ENCODE data around the gene BTN3A1.
A peak's percentile ranks its signal among the peaks of the same experiment; 100 is the strongest.

The BTN3A1 gene

GRCh38 chr6:26388441-26388840, 13.6 kb upstream of the BTN3A1 start:
- no peak overlapping the region for H3K4me3 ChIP-seq (ENCODE audit: low read depth, low read length)
- no peak for DNase-seq (ENCODE audit: low read depth)
- no peak for TF ChIP-seq CTCF (IDR thresholded peaks at IDR 0.05; ENCODE audit: insufficient read depth, low read depth, low read length, missing control alignments)

GRCh38 chr6:26389349-26389894, 12.7 kb upstream of the BTN3A1 start:
- H3K4me3 ChIP-seq (ENCODE audit: low read depth, low read length), result no peak overlapping the region
- DNase-seq (ENCODE audit: low read depth), result no peak
- TF ChIP-seq CTCF (IDR thresholded peaks at IDR 0.05; ENCODE audit: insufficient read depth, low read depth, low read length, missing control alignments), result no peak

- TF ChIP-seq CTCF (IDR thresholded peaks at IDR 0.05; ENCODE audit: insufficient read depth, low read depth, low read length, missing control alignments), result no peak
- H3K4me3 ChIP-seq (ENCODE audit: low read depth, low read length), result no peak overlapping the region
- DNase-seq (ENCODE audit: low read depth), result no peak
Observed at GRCh38 chr6:26390531-26390930, 11.5 kb upstream of the BTN3A1 start.

- no peak for DNase-seq (ENCODE audit: low read depth)
- H3K4me3 ChIP-seq (ENCODE audit: low read depth, low read length), result no peak overlapping the region
- no peak for TF ChIP-seq CTCF (IDR thresholded peaks at IDR 0.05; ENCODE audit: insufficient read depth, low read depth, low read length, missing control alignments)
Observed at GRCh38 chr6:26392932-26393636, 9.0 kb upstream of the BTN3A1 start.

GRCh38 chr6:26394289-26394688, 7.8 kb upstream of the BTN3A1 start:
- no peak overlapping the region for H3K4me3 ChIP-seq (ENCODE audit: low read depth, low read length)
- no peak for TF ChIP-seq CTCF (IDR thresholded peaks at IDR 0.05; ENCODE audit: insufficient read depth, low read depth, low read length, missing control alignments)
- DNase-seq (ENCODE audit: low read depth), result no peak

- H3K4me3 ChIP-seq (ENCODE audit: low read depth, low read length), result no peak overlapping the region
- DNase-seq (ENCODE audit: low read depth), result no peak
- no peak for TF ChIP-seq CTCF (IDR thresholded peaks at IDR 0.05; ENCODE audit: insufficient read depth, low read depth, low read length, missing control alignments)
Observed at GRCh38 chr6:26398555-26398954, 3.5 kb upstream of the BTN3A1 start.

- no peak for TF ChIP-seq CTCF (IDR thresholded peaks at IDR 0.05; ENCODE audit: insufficient read depth, low read depth, low read length, missing control alignments)
- no peak overlapping the region for H3K4me3 ChIP-seq (ENCODE audit: low read depth, low read length)
- DNase-seq (ENCODE audit: low read depth), result peak; percentile 26
Observed at GRCh38 chr6:26400626-26401025, 1.4 kb upstream of the BTN3A1 start.

Measured in GM12865 (cell line).